Head of caudate nucleus (tissue), 42 donors: ENCODE results near the gene REEP5.
"Not testable (repeated sequence)": the region's sequence is repeated elsewhere in the genome, so short reads cannot be mapped to it uniquely, and the experiment has no call there.

Experiments
- DNase-seq, 42 donors: peaks; one replicate each; pipeline versions ENCODE4 v3.0.0 to v3.0.0-alpha.2; 2020 to 2021; ENCODE audit warnings: mixed read lengths in 7 of 42
- intact Hi-C: fragments of 100-400 bp; cut with DNase I; formaldehyde crosslinking; loops from one replicate; pipeline ENCODE4 v1.15.0; 2022

REEP5 gene

DNA sequence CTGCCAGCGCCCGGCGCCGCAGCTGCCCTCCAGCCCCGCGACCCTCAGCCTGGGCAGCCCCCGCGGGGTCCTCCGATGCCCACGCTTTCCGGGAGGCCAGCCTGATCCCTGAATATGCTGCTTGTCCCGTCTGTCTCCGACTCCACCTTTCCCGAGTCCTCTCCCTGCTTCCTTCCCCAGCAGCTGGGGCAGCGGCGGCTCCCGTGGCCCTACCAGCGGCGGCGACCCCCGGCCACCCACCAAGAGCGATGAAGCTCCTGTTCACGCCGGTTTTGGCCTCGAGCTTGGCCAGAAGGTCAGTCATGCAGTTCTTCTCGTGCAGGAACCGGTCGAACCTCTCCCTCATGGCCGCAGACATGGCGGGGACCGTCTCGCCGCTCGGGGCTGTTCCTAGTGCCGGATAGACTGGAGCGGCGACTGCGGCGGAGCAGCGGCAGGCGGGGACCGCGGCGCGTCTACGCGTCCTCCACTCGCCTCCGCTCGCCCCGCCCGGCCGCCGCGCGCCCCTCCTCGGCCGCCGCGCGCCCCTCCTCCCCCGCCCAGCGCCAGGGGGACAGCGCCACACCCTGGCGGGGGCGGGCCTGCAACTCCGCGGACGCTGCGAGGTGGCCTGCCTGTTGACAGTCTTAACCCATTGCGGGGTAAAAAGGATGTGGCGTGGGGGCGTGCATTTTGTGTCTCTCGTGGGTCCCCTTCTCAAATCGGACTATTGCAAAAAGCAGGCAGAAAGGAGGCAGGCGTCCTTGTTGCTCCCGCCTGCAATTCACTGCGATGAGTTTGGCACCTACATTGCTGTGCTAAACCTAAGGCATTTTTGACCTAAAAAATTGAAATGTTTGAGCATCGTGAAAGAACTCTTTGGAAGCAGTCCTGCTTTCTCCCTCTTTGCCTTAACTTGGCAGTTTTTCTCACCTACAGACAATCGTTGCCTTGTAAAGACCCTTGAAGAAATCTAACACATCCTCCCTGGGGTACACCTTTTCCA lies at the start of gene REEP5:
TSS of gene REEP5 (minus strand) at position 395 of the 985 bp plus-strand sequence. CDS start at position 358, 37 bp downstream.
- intact Hi-C loops, result loop anchor here (2.0 to 10.0 kb wide), 4 partner anchors 55 to 367 kb away; partner anchors contain the start of genes DCP2 and SRP19

DNA sequence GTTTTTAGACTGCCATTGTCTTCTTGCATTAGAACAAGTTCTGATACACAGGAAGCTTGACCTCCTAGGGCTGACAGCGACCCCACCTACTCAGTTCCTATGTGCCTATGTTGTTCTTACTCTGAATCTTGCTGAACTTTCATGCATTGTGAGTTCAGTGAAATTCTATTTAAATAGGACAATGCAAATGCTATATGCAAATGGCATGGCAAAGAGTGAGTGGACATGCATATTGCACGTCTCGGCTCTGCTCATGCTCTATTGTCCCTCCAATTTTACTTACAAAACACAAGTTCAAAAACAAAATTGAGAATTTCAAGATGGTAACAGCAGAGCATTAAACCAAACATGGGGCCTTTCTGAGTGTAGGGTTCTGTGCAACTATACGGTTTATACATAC lies 49.2 kb upstream of the REEP5 start:
- no peak for DNase-seq
- intact Hi-C loops, result no loop called here

More for the DNA sequence above, at the start of gene REEP5:
- DNase-seq, result peak; percentile 52 to 91 (median 82)

DNA sequence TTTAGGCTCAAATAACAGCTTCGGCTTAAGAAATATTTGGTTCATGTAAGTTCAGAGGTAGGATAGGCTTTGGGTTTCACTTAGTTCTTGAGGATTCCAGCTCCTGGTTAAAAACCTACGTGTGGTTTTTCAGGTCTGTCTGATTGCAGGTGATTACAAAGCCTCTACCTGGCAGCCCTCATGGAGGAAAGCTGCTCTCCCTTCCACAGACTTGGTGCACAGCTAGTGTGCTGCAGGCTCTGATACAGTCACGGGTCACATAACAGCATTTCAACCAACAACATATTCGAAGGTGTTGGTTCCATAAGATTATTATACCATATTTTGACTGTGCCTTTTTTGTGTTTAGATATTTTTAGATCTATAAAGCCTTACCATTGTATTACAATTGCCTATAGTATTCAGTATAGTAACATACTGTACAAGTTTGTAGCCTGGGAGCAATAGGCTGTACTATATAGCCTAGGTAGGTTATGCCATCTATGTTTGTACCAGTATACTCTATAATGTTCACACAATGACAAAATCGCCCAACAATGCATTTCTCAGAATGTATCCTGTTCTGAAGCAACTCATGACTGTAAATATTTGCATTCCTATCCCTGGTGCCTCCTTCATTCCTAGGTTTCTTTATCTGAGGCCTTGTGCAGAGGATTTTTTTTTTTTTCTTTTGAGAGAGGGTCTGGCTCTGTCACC lies 46.5 kb upstream of the REEP5 start:
- no peak for DNase-seq
- intact Hi-C loops, result no loop called here

DNA sequence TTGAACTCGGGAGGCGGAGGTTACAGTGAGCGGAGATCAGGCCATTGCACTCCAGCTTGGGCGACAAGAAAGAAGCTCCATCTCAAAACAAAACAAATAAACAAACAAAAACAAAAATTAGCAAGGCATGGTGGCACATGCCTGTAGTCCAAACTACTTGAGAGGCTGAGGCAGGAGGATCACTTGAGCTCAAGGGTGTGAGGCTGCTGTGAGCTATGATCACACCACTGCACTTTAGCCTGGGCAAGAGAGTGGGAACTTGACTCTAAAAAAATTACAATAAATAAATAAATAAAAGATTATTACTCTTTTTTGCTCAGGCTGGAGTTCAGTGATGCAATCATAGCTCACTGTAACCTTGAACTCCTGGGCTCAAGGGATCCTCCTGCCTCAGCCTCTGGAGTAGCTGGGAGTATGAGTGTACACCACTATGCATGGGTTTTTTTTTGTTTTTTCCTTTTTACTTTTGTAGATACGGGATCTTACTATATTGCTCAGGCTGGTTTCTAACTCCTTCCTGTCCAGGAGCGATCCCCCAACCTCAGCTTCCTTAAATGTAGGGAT lies 45.6 kb upstream of the REEP5 start:
- DNase-seq, result no peak
- intact Hi-C loops, result no loop called here

DNA sequence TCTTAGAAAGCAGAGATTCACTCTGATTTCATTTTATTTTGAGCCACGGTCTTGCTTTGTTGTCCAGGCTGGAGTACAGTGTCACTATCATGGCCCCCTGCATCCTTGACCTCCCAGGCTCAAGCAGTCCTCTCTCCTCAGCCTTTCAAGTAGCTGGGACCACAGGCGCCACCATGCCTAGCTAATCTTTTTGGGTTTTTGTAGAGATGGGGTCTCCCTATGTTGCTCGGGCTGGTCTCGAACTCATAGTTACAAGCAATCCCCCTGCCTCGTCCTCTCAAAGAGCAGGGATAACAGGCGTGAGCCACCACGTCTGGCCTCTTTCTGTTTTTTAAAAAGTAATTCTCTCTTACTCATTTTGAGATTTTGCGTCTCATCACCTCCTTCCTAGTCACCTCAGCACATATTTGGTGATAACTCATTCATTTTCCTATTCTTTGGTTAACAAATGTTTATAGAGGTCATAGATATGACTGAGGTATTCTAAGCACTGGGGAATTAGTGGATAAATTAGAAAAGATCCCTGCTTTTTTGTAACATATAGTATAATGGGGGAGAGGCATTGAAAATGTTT lies 43.8 kb upstream of the REEP5 start:
- intact Hi-C loops, result no loop called here
- no peak for DNase-seq

DNA sequence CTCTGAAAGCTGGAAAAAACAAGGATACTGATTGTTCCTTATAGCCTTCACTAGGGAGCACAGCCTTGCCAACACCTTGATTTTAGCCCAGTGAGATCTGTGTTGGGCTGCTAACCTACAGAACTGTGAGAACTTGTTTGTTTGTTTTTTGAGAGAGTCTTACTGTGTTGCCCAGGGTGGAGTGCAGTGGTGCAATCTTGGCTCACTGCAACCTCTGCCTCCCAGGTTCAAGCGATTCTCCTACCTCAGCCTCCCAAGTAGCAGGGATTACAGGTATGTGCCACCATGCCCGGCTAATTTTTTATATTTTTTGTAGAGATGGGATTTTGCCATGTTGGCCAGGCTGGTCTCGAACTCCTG lies 41.3 kb upstream of the REEP5 start:
- intact Hi-C loops, DNase-seq: not testable (repeated sequence)

DNA sequence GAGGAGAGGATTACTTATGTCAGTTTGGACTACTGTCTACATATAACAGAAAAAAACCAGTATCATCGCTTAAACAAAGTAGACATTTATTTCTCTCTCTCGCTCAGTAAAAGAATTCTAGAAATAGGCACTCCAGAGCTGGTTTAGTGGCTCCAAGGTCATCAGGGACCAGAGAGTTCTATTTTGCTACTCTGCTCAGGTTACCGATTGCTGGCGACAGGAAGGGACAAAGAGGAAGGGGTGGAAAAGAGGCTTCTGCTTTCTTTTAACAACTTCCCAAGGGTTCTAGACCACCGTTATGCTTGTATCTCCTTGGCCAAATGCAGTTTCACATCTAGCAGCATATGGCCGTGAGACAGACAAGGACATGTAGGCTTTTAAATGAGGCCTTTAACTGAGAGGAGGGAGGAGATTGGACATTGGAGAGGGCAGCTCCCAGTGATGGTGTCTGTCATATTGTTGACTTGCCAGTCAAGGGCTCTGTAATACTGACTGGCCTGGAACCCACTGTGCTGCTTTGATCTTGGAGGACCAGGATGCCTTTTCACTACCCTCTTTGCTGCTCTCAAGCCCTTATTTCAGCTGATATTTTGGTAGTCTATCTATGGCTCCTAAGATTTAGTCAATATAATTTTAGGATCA lies 39.0 kb upstream of the REEP5 start:
- intact Hi-C loops, result no loop called here
- DNase-seq, result no peak

DNA sequence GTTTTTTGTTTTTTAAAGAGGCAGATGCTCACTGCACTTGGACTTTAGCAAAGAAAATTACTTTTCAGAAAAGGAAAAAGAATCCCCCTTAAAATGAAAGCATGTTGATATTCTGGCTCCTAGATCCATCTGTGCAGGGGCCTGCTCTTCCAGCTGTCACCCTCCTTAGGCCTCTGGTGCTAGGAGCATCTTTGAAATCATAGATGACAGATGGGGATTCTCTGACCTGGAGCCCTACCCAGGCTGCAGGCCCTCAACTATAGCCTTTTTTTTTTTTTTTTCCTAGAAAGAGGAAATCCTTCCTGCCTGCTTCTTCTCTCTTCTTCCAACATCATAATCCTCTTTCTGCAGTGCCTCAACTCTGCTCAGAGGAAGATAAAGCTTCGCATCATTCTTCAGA lies 38.3 kb upstream of the REEP5 start:
- no peak for DNase-seq
- intact Hi-C loops, result no loop called here

DNA sequence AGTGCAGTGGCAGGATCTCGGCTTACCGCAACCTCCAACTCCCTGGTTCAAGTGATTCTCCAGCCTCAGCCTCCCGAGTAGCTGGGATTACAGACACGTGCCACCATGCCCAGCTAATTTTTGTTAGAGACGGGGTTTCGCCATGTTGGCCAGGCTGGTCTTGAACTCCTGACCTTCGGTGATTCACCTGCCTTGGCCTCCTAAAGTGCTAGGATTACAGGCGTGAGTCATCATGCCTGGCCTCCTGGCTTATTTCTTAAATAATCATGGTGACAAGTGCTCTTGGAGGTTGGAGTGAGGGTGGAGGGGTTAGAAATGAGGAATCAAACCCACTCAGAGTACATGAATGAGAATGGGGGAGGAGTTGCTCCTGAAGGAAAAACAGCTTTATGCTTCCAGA lies 37.8 kb upstream of the REEP5 start:
- intact Hi-C loops, result not testable (repeated sequence)

DNA sequence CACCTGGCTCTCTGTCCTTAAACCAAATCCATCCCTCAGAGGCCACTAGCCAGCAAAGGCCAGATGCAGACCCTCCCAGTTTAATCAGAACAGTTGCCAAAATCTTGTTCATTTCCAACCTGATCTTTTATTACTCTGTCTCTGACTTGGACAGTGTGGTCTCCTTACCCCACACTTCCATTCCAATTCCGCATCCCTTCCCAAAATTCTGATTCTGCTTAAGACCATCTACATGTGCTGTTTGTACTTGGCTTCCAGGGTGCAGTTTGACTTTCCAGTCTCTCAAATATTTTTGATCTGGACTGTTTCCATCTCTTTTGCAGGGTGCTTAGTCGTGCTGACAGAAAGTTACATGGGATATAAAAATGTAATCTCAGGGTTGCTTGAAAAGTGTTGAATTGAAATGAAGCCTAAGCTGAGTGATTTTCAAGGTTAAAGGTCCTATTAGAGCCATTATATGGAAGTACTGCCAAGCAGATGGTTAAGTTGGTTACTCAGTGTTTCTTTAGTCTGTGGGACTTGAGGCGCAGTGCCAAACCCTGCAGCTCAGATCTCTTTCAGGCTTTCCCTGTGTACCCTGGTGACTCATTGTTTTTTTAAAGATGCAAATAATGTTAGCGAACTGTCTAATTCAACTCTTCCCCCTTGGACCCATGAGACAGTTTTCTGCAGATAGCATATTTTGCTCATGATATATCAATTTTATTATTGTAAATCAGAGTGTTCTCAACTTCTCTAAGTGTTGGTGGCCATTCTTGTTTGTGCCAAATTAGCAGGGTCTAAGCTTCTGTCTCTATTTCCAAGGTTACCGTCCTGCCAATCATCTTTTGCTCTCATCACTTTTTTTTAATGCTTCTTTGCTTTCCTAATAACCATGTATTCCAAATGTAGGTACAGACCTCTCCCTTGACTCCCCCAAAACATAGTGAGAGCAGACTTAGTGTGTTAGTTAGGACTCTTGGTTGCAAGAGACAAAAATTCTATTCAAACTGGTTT lies 36.4 kb upstream of the REEP5 start:
- intact Hi-C loops, result no loop called here
- DNase-seq, result peak in 7 of 42 donors; percentile 26 to 71 (median 43)

More for the DNA sequence above, 37.8 kb upstream of the REEP5 start:
- DNase-seq, result peak in 14 of 42 donors; percentile 14 to 67 (median 34)

DNA sequence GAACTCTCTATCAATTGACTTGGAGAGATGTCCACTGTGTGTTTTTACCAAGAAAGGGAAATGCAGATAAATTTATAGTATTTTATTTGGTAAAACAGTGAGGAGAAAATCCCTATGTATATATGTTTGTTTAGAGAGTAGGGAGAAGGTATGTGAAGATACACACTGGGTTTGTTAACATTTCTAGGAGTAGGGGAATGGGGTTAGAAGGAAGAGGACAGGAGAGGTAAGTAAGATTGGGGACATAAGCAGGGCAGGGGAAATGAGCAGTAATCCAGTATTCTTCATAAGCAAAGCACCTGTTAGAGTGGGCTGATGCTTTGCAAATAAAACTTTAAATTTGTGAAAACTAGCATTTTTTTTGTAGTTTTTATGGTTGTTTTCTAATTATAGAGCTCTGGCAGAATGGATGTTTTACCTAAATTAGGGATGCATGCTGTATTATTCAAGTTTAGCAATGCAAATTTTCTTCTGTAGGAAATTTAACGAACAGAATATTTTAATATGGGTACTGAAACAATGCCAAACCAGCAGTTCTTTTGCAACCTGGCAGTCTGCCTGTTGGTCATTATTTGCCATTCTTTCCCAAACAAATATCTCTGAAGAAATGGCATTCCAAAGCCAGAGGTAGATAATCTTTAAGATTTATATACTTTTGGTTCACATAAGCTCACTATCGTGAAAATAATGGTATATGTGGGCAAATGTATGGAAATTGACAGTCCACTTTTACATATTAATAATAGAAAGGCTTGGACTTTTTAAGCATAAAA lies 35.2 kb upstream of the REEP5 start:
- intact Hi-C loops, result no loop called here
- DNase-seq, result no peak

DNA sequence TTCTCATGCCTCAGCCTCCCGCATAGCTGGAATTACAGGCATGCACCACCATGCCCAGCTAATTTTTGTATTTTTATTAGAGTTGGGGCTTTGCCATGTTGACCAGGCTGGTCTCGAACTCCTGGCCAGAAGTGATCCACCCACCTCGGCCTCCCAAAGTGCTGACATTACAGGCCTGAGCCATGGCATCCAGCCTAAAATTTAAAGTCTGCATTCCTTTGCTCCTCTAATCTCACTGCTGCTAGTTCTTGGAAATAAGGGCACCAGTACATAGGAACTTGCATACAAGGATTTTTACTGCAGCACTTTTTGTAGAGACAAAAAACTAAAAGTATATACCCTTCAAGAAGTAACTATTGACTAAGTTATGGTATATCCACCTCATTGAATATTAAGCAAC lies 34.6 kb upstream of the REEP5 start:
- intact Hi-C loops, result no loop called here
- DNase-seq, result no peak

DNA sequence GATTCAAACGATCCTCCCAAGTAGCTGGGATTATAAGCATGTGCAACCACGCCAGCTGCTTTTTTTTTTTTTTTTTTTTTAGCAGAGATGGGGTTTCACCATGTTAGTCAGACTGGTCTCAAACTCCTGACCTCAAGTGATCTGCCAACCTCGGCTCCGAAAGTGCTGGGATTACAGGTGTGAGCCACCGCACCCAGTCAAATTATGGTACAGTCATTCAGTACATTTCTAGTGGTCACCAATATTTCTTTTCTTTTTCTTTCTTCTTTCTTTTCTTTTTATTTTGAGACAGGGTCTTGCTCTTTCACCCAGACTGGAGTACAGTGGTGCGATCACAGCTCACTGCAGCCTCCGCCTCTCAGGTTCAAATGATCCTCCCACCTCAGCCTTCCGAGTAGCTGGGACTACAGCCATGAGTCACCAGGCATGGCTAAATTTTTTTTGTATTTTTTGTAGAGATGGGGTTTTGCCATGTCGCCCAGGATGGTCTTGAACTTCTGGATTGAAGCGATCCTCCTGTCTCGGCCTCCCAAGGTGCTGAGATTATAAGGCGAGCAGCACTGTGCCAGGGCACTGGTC lies 29.2 kb upstream of the REEP5 start:
- intact Hi-C loops, result no loop called here
- DNase-seq, result no peak

DNA sequence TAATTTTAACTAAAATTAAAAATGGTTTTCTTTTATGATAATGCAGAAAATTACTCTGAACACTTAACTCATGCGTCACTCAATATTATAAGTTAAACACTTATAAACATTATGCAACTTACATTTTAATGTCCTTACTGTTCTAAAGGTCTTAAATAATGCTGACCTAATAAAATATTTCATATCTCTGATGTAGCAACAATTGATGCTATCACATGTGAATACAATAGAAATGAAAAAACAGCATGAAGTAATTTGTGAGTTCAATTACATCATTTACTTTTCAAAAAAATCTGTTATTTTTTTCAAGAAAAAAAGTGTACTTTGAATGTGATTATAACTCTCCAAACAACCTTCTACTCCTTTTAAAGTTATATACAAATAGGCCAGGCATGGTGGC lies 26.4 kb upstream of the REEP5 start:
- intact Hi-C loops, result no loop called here
- no peak for DNase-seq

DNA sequence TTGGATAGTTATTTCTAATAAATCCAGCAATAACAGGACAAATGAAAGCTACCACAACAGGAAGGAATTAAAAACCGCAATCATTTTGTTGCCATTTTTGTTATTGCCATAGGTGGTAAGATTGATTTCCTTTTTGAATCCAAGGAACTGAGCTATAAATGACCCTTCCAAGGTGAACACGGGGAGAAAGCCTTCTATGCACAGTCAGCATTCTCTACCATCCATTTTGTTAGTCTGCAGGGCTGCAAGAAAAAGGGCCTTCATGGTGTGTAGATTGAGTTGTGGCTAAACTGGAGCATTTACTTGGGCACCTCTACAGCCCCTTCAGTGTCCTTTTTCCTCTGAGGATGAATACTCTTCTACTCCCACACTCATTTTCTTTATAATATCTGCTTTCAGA lies 18.6 kb upstream of the REEP5 start:
- intact Hi-C loops, result no loop called here
- DNase-seq, result no peak

DNA sequence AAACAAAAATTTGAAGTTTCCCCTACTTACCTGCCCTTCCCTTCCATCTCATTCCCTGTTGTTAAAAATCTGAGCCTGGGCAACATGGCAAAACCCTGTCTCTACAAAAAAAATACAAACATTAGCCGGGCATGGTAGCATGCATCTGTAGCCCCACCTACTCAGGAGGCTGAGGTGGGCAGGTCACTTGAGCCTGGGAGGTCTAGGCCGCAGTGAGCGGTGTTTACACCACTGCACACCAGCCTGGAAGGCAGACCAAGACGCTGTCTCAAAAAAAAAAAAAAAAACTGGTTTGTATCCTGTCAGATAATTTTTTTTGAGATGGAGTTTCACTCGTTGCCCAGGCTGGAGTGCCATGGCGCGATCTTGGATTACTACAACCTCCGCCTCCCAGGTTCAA lies 16.3 kb upstream of the REEP5 start:
- DNase-seq, result no peak
- intact Hi-C loops, result no loop called here

DNA sequence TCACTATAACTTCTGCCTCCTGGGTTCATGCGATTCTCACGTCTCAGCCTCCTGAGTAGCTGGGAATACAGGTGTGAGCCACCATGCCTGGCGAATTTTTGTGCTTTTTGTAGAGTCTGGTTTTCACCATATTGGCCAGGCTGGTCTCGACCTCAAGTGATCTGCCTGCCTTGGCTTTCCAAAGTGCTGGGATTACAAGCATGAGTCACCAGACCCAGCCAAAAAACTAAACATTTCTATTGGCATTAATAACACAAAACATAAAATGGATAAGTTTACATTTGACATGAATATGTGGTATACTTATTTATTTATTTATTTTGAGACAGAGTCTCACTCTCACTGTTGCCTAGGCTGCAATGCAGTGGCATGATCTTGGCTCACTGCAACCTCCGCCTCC lies 13.6 kb upstream of the REEP5 start:
- DNase-seq, result no peak
- intact Hi-C loops, result no loop called here
